ENCODE results near the gene SPTBN5. TPM values are rescaled to one million over a fixed set of nuclear protein-coding genes. Genes with fewer than 3 reads are reported as not detected.

SPTBN5 gene
- polyA plus RNA-seq, 1 donor: 1.7 TPM

GRCh38 chr15:41894251-41894790 lies 468 bp upstream of the SPTBN5 start:
- DNase-seq: no peak
- Histone ChIP-seq H3K4me3 (ENCODE audit: low read length) (no peak overlapping the region), H3K4me1 (ENCODE audit: control insufficient read depth, insufficient read depth, low read length) (peaks cover 11% of the 10 kb centered on the region), H3K27ac (ENCODE audit: low read length) (no peak overlapping the region), H3K27me3 (ENCODE audit: control insufficient read depth, insufficient read depth, low read length) (no peaks in the 10 kb centered on the region), H3K9me3 (ENCODE audit: control insufficient read depth, low read depth, low read length) (peaks cover 3% of the 10 kb centered on the region), H3K36me3 (ENCODE audit: control insufficient read depth, insufficient read depth, low read length) (peaks cover 6% of the 10 kb centered on the region)
- no CpG with 5 or more reads among the region's 17 CpGs for WGBS (ENCODE audit: insufficient coverage, low lambda C conversion rate)

GRCh38 chr15:41892621-41893421 lies 1.0 kb downstream of the SPTBN5 start:
- H3K4me3 ChIP-seq (ENCODE audit: low read length): no peak overlapping the region
- no peaks in the 10 kb centered on the region for H3K27me3 ChIP-seq (ENCODE audit: control insufficient read depth, insufficient read depth, low read length)
- DNase-seq: no peak
- H3K27ac ChIP-seq (ENCODE audit: low read length): no peak overlapping the region
- H3K4me1 ChIP-seq (ENCODE audit: control insufficient read depth, insufficient read depth, low read length): peaks cover 11% of the 10 kb centered on the region
- peaks cover 3% of the 10 kb centered on the region for H3K9me3 ChIP-seq (ENCODE audit: control insufficient read depth, low read depth, low read length)
- no CpG with 5 or more reads among the region's 22 CpGs for WGBS (ENCODE audit: insufficient coverage, low lambda C conversion rate)
- H3K36me3 ChIP-seq (ENCODE audit: control insufficient read depth, insufficient read depth, low read length): peaks cover 3% of the 10 kb centered on the region

GRCh38 chr15:41891946-41892345 lies 1.9 kb downstream of the SPTBN5 start:
- Histone ChIP-seq H3K9me3 (ENCODE audit: control insufficient read depth, low read depth, low read length) (peaks cover 3% of the 10 kb centered on the region), H3K4me3 (ENCODE audit: low read length) (no peak overlapping the region), H3K27me3 (ENCODE audit: control insufficient read depth, insufficient read depth, low read length) (no peaks in the 10 kb centered on the region), H3K36me3 (ENCODE audit: control insufficient read depth, insufficient read depth, low read length) (peaks cover 3% of the 10 kb centered on the region), H3K4me1 (ENCODE audit: control insufficient read depth, insufficient read depth, low read length) (peaks cover 11% of the 10 kb centered on the region), H3K27ac (ENCODE audit: low read length) (no peak overlapping the region)
- WGBS (ENCODE audit: insufficient coverage, low lambda C conversion rate): no CpG with 5 or more reads among the region's 3 CpGs
- DNase-seq: no peak

- H3K9me3 ChIP-seq (ENCODE audit: control insufficient read depth, low read depth, low read length): peaks cover 3% of the 10 kb centered on the region
- no peaks in the 10 kb centered on the region for H3K27me3 ChIP-seq (ENCODE audit: control insufficient read depth, insufficient read depth, low read length)
- no peak overlapping the region for H3K4me3 ChIP-seq (ENCODE audit: low read length)
- no peak for DNase-seq
- H3K4me1 ChIP-seq (ENCODE audit: control insufficient read depth, insufficient read depth, low read length): peaks cover 11% of the 10 kb centered on the region
- no peak overlapping the region for H3K27ac ChIP-seq (ENCODE audit: low read length)
- H3K36me3 ChIP-seq (ENCODE audit: control insufficient read depth, insufficient read depth, low read length): no peaks in the 10 kb centered on the region
- WGBS (ENCODE audit: insufficient coverage, low lambda C conversion rate): no CpG with 5 or more reads among the region's 6 CpGs
Observed at GRCh38 chr15:41891226-41891625, 2.6 kb downstream of the SPTBN5 start.

- no peak for DNase-seq
- H3K9me3 ChIP-seq (ENCODE audit: control insufficient read depth, low read depth, low read length): peaks cover 3% of the 10 kb centered on the region
- no peak overlapping the region for H3K4me3 ChIP-seq (ENCODE audit: low read length)
- no peaks in the 10 kb centered on the region for H3K36me3 ChIP-seq (ENCODE audit: control insufficient read depth, insufficient read depth, low read length)
- H3K27ac ChIP-seq (ENCODE audit: low read length): no peak overlapping the region
- H3K27me3 ChIP-seq (ENCODE audit: control insufficient read depth, insufficient read depth, low read length): no peaks in the 10 kb centered on the region
- WGBS (ENCODE audit: insufficient coverage, low lambda C conversion rate): no CpG with 5 or more reads among the region's 6 CpGs
- peaks cover 11% of the 10 kb centered on the region for H3K4me1 ChIP-seq (ENCODE audit: control insufficient read depth, insufficient read depth, low read length)
Observed at GRCh38 chr15:41890050-41890690, 3.7 kb downstream of the SPTBN5 start.

GRCh38 chr15:41888662-41889253 lies 5.1 kb downstream of the SPTBN5 start:
- H3K4me1 ChIP-seq (ENCODE audit: control insufficient read depth, insufficient read depth, low read length): peaks cover 5% of the 10 kb centered on the region
- no peak overlapping the region for H3K4me3 ChIP-seq (ENCODE audit: low read length)
- H3K9me3 ChIP-seq (ENCODE audit: control insufficient read depth, low read depth, low read length): peaks cover 3% of the 10 kb centered on the region
- WGBS (ENCODE audit: insufficient coverage, low lambda C conversion rate): no CpG with 5 or more reads among the region's 7 CpGs
- H3K36me3 ChIP-seq (ENCODE audit: control insufficient read depth, insufficient read depth, low read length): no peaks in the 10 kb centered on the region
- DNase-seq: no peak
- H3K27me3 ChIP-seq (ENCODE audit: control insufficient read depth, insufficient read depth, low read length): no peaks in the 10 kb centered on the region
- H3K27ac ChIP-seq (ENCODE audit: low read length): no peak overlapping the region

GRCh38 chr15:41887893-41888292 lies 6.0 kb downstream of the SPTBN5 start:
- H3K36me3 ChIP-seq (ENCODE audit: control insufficient read depth, insufficient read depth, low read length): no peaks in the 10 kb centered on the region
- no peaks in the 10 kb centered on the region for H3K27me3 ChIP-seq (ENCODE audit: control insufficient read depth, insufficient read depth, low read length)
- peaks cover 3% of the 10 kb centered on the region for H3K9me3 ChIP-seq (ENCODE audit: control insufficient read depth, low read depth, low read length)
- whole genome bisulfite sequencing (ENCODE audit: insufficient coverage, low lambda C conversion rate): no CpG with 5 or more reads among the region's 9 CpGs
- no peak overlapping the region for H3K4me3 ChIP-seq (ENCODE audit: low read length)
- DNase-seq: no peak
- no peaks in the 10 kb centered on the region for H3K4me1 ChIP-seq (ENCODE audit: control insufficient read depth, insufficient read depth, low read length)
- no peak overlapping the region for H3K27ac ChIP-seq (ENCODE audit: low read length)

- H3K27me3 ChIP-seq (ENCODE audit: control insufficient read depth, insufficient read depth, low read length): peaks cover 5% of the 10 kb centered on the region
- H3K36me3 ChIP-seq (ENCODE audit: control insufficient read depth, insufficient read depth, low read length): no peaks in the 10 kb centered on the region
- no peak overlapping the region for H3K4me3 ChIP-seq (ENCODE audit: low read length)
- H3K4me1 ChIP-seq (ENCODE audit: control insufficient read depth, insufficient read depth, low read length): peaks cover 7% of the 10 kb centered on the region
- no peak overlapping the region for H3K27ac ChIP-seq (ENCODE audit: low read length)
- DNase-seq: no peak
- H3K9me3 ChIP-seq (ENCODE audit: control insufficient read depth, low read depth, low read length): peaks cover 2% of the 10 kb centered on the region
- no CpG with 5 or more reads among the region's 10 CpGs for WGBS (ENCODE audit: insufficient coverage, low lambda C conversion rate)
Observed at GRCh38 chr15:41887161-41887560, 6.7 kb downstream of the SPTBN5 start.

- no peak overlapping the region for H3K4me3 ChIP-seq (ENCODE audit: low read length)
- H3K27me3 ChIP-seq (ENCODE audit: control insufficient read depth, insufficient read depth, low read length): peaks cover 5% of the 10 kb centered on the region
- H3K4me1 ChIP-seq (ENCODE audit: control insufficient read depth, insufficient read depth, low read length): peaks cover 7% of the 10 kb centered on the region
- no peaks in the 10 kb centered on the region for H3K36me3 ChIP-seq (ENCODE audit: control insufficient read depth, insufficient read depth, low read length)
- peaks cover 3% of the 10 kb centered on the region for H3K9me3 ChIP-seq (ENCODE audit: control insufficient read depth, low read depth, low read length)
- DNase-seq: no peak
- no peak overlapping the region for H3K27ac ChIP-seq (ENCODE audit: low read length)
- no CpG with 5 or more reads among the region's 7 CpGs for WGBS (ENCODE audit: insufficient coverage, low lambda C conversion rate)
Observed at GRCh38 chr15:41886741-41887140, 7.1 kb downstream of the SPTBN5 start.

GRCh38 chr15:41885841-41886240 lies 8.0 kb downstream of the SPTBN5 start:
- Histone ChIP-seq H3K4me3 (ENCODE audit: low read length) (no peak overlapping the region), H3K4me1 (ENCODE audit: control insufficient read depth, insufficient read depth, low read length) (peaks cover 10% of the 10 kb centered on the region), H3K9me3 (ENCODE audit: control insufficient read depth, low read depth, low read length) (peaks cover 3% of the 10 kb centered on the region), H3K27ac (ENCODE audit: low read length) (no peak overlapping the region), H3K36me3 (ENCODE audit: control insufficient read depth, insufficient read depth, low read length) (no peaks in the 10 kb centered on the region), H3K27me3 (ENCODE audit: control insufficient read depth, insufficient read depth, low read length) (peaks cover 13% of the 10 kb centered on the region)
- no peak for DNase-seq
- WGBS (ENCODE audit: insufficient coverage, low lambda C conversion rate): no CpG with 5 or more reads among the region's 14 CpGs
